ENCODE data around the gene LGR4. TPM values are rescaled to one million over a fixed set of nuclear protein-coding genes. Genes with fewer than 3 reads are reported as not detected.
A peak's percentile ranks its signal among the peaks of the same experiment; 100 is the strongest.

Gene LGR4
- total RNA-seq, 1 donor from 2014 or later = 154 TPM

- H3K36me3 Mint-ChIP-seq (ENCODE audit: insufficient read depth) = no peaks in the 10 kb centered on the region
- no peaks in the 10 kb centered on the region for H3K9me3 Mint-ChIP-seq (ENCODE audit: low read depth)
- DNase-seq (ENCODE audit: low spot score, unreplicated experiment) = no peak
- TF ChIP-seq CTCF (IDR thresholded peaks at IDR 0.05; ENCODE audit: unreplicated experiment) = no peak
- H3K27me3 Mint-ChIP-seq = no peaks in the 10 kb centered on the region
- H3K4me3 Mint-ChIP-seq (ENCODE audit: low read depth) = no peak overlapping the region
- no peak overlapping the region for H3K27ac Mint-ChIP-seq
- no peaks in the 10 kb centered on the region for H3K4me1 Mint-ChIP-seq (ENCODE audit: low read depth)
Observed at GRCh38 chr11:27514076-27514475, 41.5 kb upstream of the LGR4 start.

- no peak overlapping the region for H3K4me3 Mint-ChIP-seq (ENCODE audit: low read depth)
- TF ChIP-seq CTCF (IDR thresholded peaks at IDR 0.05; ENCODE audit: unreplicated experiment) = no peak
- DNase-seq (ENCODE audit: low spot score, unreplicated experiment) = no peak
- no peaks in the 10 kb centered on the region for H3K4me1 Mint-ChIP-seq (ENCODE audit: low read depth)
- H3K36me3 Mint-ChIP-seq (ENCODE audit: insufficient read depth) = no peaks in the 10 kb centered on the region
- H3K27ac Mint-ChIP-seq = no peak overlapping the region
- no peaks in the 10 kb centered on the region for H3K9me3 Mint-ChIP-seq (ENCODE audit: low read depth)
- H3K27me3 Mint-ChIP-seq = no peaks in the 10 kb centered on the region
Observed at GRCh38 chr11:27513389-27513788, 40.8 kb upstream of the LGR4 start.

GRCh38 chr11:27512238-27512637, 39.6 kb upstream of the LGR4 start:
- H3K4me1 Mint-ChIP-seq (ENCODE audit: low read depth) = peaks cover 2% of the 10 kb centered on the region
- no peaks in the 10 kb centered on the region for H3K36me3 Mint-ChIP-seq (ENCODE audit: insufficient read depth)
- H3K4me3 Mint-ChIP-seq (ENCODE audit: low read depth) = no peak overlapping the region
- no peaks in the 10 kb centered on the region for H3K27me3 Mint-ChIP-seq
- no peak for DNase-seq (ENCODE audit: low spot score, unreplicated experiment)
- TF ChIP-seq CTCF (IDR thresholded peaks at IDR 0.05; ENCODE audit: unreplicated experiment) = no peak
- H3K27ac Mint-ChIP-seq = no peak overlapping the region
- no peaks in the 10 kb centered on the region for H3K9me3 Mint-ChIP-seq (ENCODE audit: low read depth)

GRCh38 chr11:27509908-27510307, 37.3 kb upstream of the LGR4 start:
- Mint-ChIP-seq H3K9me3 (ENCODE audit: low read depth) (no peaks in the 10 kb centered on the region), H3K27me3 (no peaks in the 10 kb centered on the region), H3K27ac (no peak overlapping the region), H3K36me3 (ENCODE audit: insufficient read depth) (no peaks in the 10 kb centered on the region), H3K4me1 (ENCODE audit: low read depth) (peaks cover 11% of the 10 kb centered on the region), H3K4me3 (ENCODE audit: low read depth) (no peak overlapping the region)
- no peak for DNase-seq (ENCODE audit: low spot score, unreplicated experiment)
- no peak for TF ChIP-seq CTCF (IDR thresholded peaks at IDR 0.05; ENCODE audit: unreplicated experiment)

- TF ChIP-seq CTCF (IDR thresholded peaks at IDR 0.05; ENCODE audit: unreplicated experiment) = no peak
- Mint-ChIP-seq H3K4me3 (ENCODE audit: low read depth) (peak overlapping the region; percentile 100), H3K9me3 (ENCODE audit: low read depth) (no peaks in the 10 kb centered on the region), H3K27ac (peak overlapping the region; percentile 87), H3K36me3 (ENCODE audit: insufficient read depth) (no peaks in the 10 kb centered on the region), H3K27me3 (no peaks in the 10 kb centered on the region), H3K4me1 (ENCODE audit: low read depth) (peaks cover 15% of the 10 kb centered on the region)
- no peak for DNase-seq (ENCODE audit: low spot score, unreplicated experiment)
Observed at GRCh38 chr11:27507557-27508322, 35.1 kb upstream of the LGR4 start.
